PC-9 (cell line): ENCODE results near the gene ID2. TPM values are rescaled to one million over a fixed set of nuclear protein-coding genes. Genes with fewer than 3 reads are reported as not detected.

Source experiments
- BruUV-seq: library from RNA; stranded (reverse); fragments of 400-500 nt; replicated peaks from 2 replicates; lab custom pipeline; 2021; lab: Mats Ljungman, UMichigan
- CTCF ChIA-PET: fragments of 300-600 bp; sonication (Branson Sonifier 250); formaldehyde crosslinking; loops from one replicate; lab custom pipeline; 2022; ENCODE audit warnings: antibody characterized with exemption; lab: Charles Lee
- POLR2A ChIA-PET: fragments of 300-600 bp; sonication (Branson Sonifier 250); formaldehyde crosslinking; loops from one replicate; lab custom pipeline; 2022; ENCODE audit warnings: antibody characterized with exemption; ENCODE audit not compliant: unreplicated experiment; lab: Charles Lee
- DNase-seq, 2 experiments: peaks; one replicate each; pipeline versions ENCODE4 v3.0.0 to v3.0.0-alpha.2; 2015 to 2022; ENCODE audit warnings: mixed read lengths in 1 of 2
- H2AFZ ChIP-seq: fragments of 200-600 bp; sonication (generic); 2 replicates; pipeline ENCODE4 v1.8.1; 2017; ENCODE audit warnings: antibody characterized with exemption
- H3F3A ChIP-seq: fragments of 200-600 bp; sonication (generic); 2 replicates; pipeline ENCODE4 v1.8.1; 2017; ENCODE audit warnings: antibody characterized with exemption, mild to moderate bottlenecking, low read depth; ENCODE audit not compliant: insufficient read depth
- H3K27ac ChIP-seq: fragments of 200-600 bp; sonication (generic); 2 replicates; pipeline ENCODE4 v1.6.1; 2016; ENCODE audit warnings: mixed run types
- H3K27me3 ChIP-seq: fragments of 200-600 bp; sonication (generic); 2 replicates; pipeline ENCODE4 v1.6.1; 2016; ENCODE audit warnings: low read depth, mixed run types; ENCODE audit not compliant: insufficient read depth
- H3K36me3 ChIP-seq: fragments of 200-600 bp; sonication (generic); 2 replicates; pipeline ENCODE4 v1.6.1; 2016; ENCODE audit warnings: low read depth, mixed run types
- H3K4me1 ChIP-seq: fragments of 200-600 bp; sonication (generic); replicated peaks from 2 replicates; pipeline ENCODE4 v1.6.1; 2016; ENCODE audit warnings: mixed run types; ENCODE audit not compliant: insufficient read depth
- H3K4me2 ChIP-seq: fragments of 200-600 bp; sonication (generic); 2 replicates; pipeline ENCODE4 v1.6.1; 2017; ENCODE audit warnings: mixed run types
- H3K4me3 ChIP-seq: fragments of 200-600 bp; sonication (generic); 2 replicates; pipeline ENCODE4 v1.6.1; 2016; ENCODE audit warnings: mixed run types
- H3K79me2 ChIP-seq: fragments of 200-600 bp; sonication (generic); 2 replicates; pipeline ENCODE4 v1.6.1; 2017; ENCODE audit warnings: low read depth, mixed run types
- H3K9me2 ChIP-seq: fragments of 200-600 bp; sonication (generic); 2 replicates; pipeline ENCODE4 v1.8.1; 2017; ENCODE audit warnings: mild to moderate bottlenecking; ENCODE audit not compliant: insufficient read depth
- H3K9me3 ChIP-seq: fragments of 200-600 bp; sonication (generic); 2 replicates; pipeline ENCODE4 v1.8.1; 2016; ENCODE audit warnings: low read depth; ENCODE audit not compliant: insufficient read depth
- H4K20me1 ChIP-seq: fragments of 200-600 bp; sonication (generic); 2 replicates; pipeline ENCODE4 v1.8.1; 2017; ENCODE audit not compliant: insufficient read depth
- CTCF ChIP-seq: fragments of 200-600 bp; sonication (generic); conservative IDR thresholded peaks from 2 replicates; pipeline ENCODE4 v1.6.1; 2017; ENCODE audit warnings: mixed run types, antibody characterized with exemption, mild to moderate bottlenecking, moderate library complexity
- EZH2 ChIP-seq: fragments of 200-600 bp; sonication (generic); IDR thresholded peaks from 2 replicates; pipeline ENCODE4 v1.8.0; 2017; ENCODE audit warnings: antibody characterized with exemption, low read depth
- intact Hi-C: fragments of 100-400 bp; cut with micrococcal nuclease; formaldehyde crosslinking; loops from one replicate; pipeline ENCODE4 v1.10.0; 2022; ENCODE audit not compliant: unreplicated experiment
- total RNA-seq: library from RNA; stranded (reverse); gene quantifications from 2 replicates; pipeline ENCODE4 v1.2.3, GENCODE V29; 2021

ID2 gene
- total RNA-seq, 1 experiment from 2014 or later, result 0.61 TPM

GRCh38 chr2:8721410-8721809 is 39.6 kb downstream of the ID2 start:
- BruUV-seq, result no TSS peak
- POLR2A ChIA-PET, result no interaction called here
- Histone ChIP-seq H3K4me2 (no peak overlapping the region), H4K20me1 (no peaks in the 10 kb centered on the region), H3K4me1 (no peaks in the 10 kb centered on the region), H2AFZ (no peak overlapping the region), H3K27ac (no peak overlapping the region), H3K9me2 (no peaks in the 10 kb centered on the region), H3K4me3 (no peak overlapping the region), H3K9me3 (no peaks in the 10 kb centered on the region), H3K36me3 (no peaks in the 10 kb centered on the region), H3K79me2 (no peaks in the 10 kb centered on the region), H3F3A (no peaks in the 10 kb centered on the region), H3K27me3 (no peaks in the 10 kb centered on the region)
- intact Hi-C loops, result no loop called here
- no peak for DNase-seq
- TF ChIP-seq CTCF, result no peak
- TF ChIP-seq EZH2, result no peak
- CTCF ChIA-PET, result no interaction called here

DNA sequence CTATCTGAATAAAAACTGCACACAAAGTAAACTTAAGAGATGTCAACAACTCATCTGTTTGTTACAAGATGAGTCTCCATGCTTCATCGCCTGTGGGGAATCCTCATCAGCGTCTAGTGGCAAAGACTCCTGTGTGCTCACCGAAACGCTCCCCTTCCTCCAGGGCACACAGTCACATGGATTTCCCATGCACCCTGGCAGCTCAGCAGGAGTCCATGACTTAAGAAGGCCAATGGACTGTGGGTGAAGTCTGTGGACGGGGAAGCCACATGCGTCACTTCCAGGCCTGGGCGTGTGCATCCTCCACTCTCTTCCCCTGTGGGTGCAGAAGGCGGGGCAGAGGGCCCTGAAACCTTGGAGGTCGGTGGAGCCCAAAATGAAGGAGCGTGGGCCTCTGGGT is 41.1 kb downstream of the ID2 start:
- H4K20me1 ChIP-seq, result no peaks in the 10 kb centered on the region
- no peak overlapping the region for H3K4me2 ChIP-seq
- ChIA-PET CTCF (no interaction called here), POLR2A (no interaction called here)
- H3K9me2 ChIP-seq, result no peaks in the 10 kb centered on the region
- H3K27ac ChIP-seq, result no peak overlapping the region
- no peaks in the 10 kb centered on the region for H3F3A ChIP-seq
- intact Hi-C loops, result no loop called here
- TF ChIP-seq CTCF (no peak), EZH2 (no peak)
- no peaks in the 10 kb centered on the region for H3K79me2 ChIP-seq
- DNase-seq, result no peak
- no peak overlapping the region for H3K4me3 ChIP-seq
- H3K36me3 ChIP-seq, result no peaks in the 10 kb centered on the region
- BruUV-seq, result no TSS peak
- H2AFZ ChIP-seq, result no peak overlapping the region
- H3K4me1 ChIP-seq, result no peaks in the 10 kb centered on the region
- no peaks in the 10 kb centered on the region for H3K9me3 ChIP-seq
- no peaks in the 10 kb centered on the region for H3K27me3 ChIP-seq

- intact Hi-C loops, result no loop called here
- Histone ChIP-seq H4K20me1 (no peaks in the 10 kb centered on the region), H3K79me2 (no peaks in the 10 kb centered on the region), H3K36me3 (0 out of 2 replicates have a peak, but pooled peaks cover 2% of the 10 kb centered on the region), H3F3A (no peaks in the 10 kb centered on the region), H3K27me3 (no peaks in the 10 kb centered on the region), H3K4me1 (no peaks in the 10 kb centered on the region), H3K9me3 (no peaks in the 10 kb centered on the region), H3K4me2 (no peak overlapping the region), H3K9me2 (no peaks in the 10 kb centered on the region), H2AFZ (no peak overlapping the region), H3K27ac (no peak overlapping the region), H3K4me3 (no peak overlapping the region)
- DNase-seq, result no peak
- TF ChIP-seq CTCF, result no peak
- TF ChIP-seq EZH2, result no peak
- no TSS peak for BruUV-seq
- ChIA-PET CTCF (no interaction called here), POLR2A (no interaction called here)
Observed at GRCh38 chr2:8725838-8726237, 44.0 kb downstream of the ID2 start.
